ENCODE measurements around the gene POMGNT2. TPM values are rescaled to one million over a fixed set of nuclear protein-coding genes. Genes with fewer than 3 reads are reported as not detected.

The POMGNT2 gene
- total RNA-seq, 1 donor, result 9.3 TPM

GRCh38 chr3:43126536-43126935 lies 20.7 kb upstream of the POMGNT2 start:
- TF ChIP-seq, protein P1, sequence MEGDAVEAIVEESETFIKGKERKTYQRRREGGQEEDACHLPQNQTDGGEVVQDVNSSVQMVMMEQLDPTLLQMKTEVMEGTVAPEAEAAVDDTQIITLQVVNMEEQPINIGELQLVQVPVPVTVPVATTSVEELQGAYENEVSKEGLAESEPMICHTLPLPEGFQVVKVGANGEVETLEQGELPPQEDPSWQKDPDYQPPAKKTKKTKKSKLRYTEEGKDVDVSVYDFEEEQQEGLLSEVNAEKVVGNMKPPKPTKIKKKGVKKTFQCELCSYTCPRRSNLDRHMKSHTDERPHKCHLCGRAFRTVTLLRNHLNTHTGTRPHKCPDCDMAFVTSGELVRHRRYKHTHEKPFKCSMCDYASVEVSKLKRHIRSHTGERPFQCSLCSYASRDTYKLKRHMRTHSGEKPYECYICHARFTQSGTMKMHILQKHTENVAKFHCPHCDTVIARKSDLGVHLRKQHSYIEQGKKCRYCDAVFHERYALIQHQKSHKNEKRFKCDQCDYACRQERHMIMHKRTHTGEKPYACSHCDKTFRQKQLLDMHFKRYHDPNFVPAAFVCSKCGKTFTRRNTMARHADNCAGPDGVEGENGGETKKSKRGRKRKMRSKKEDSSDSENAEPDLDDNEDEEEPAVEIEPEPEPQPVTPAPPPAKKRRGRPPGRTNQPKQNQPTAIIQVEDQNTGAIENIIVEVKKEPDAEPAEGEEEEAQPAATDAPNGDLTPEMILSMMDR (IDR thresholded peaks at IDR 0.05; ENCODE audit: insufficient read depth, low read length), result no peak
- no peak for DNase-seq (ENCODE audit: low read depth)
- H3K4me3 ChIP-seq (ENCODE audit: low read depth, low read length), result no peak overlapping the region

GRCh38 chr3:43123895-43124294 lies 18.0 kb upstream of the POMGNT2 start:
- no peak for DNase-seq (ENCODE audit: low read depth)
- TF ChIP-seq, protein P1 (IDR thresholded peaks at IDR 0.05; ENCODE audit: insufficient read depth, low read length), result no peak
- no peak overlapping the region for H3K4me3 ChIP-seq (ENCODE audit: low read depth, low read length)

DNA sequence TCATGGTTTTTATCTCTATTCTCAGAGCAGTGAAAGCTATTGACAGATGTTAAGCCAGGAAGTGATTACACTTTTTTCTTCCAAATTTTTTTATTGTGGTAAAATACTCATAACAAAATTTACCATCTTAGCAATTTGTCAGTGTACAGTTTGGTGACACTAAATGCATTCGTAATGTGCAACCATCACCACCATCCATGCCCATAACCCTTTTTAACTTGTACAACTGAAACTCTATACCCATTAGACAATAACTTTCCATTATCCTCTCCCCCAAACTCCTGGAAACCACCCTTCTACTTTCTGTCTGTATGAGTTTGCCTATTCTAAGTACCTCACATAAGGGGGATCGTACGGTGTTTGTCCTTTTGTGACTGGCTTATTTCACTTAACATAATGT lies 15.1 kb upstream of the POMGNT2 start:
- H3K4me3 ChIP-seq (ENCODE audit: low read depth, low read length), result no peak overlapping the region
- TF ChIP-seq, protein P1 (IDR thresholded peaks at IDR 0.05; ENCODE audit: insufficient read depth, low read length), result no peak

DNA sequence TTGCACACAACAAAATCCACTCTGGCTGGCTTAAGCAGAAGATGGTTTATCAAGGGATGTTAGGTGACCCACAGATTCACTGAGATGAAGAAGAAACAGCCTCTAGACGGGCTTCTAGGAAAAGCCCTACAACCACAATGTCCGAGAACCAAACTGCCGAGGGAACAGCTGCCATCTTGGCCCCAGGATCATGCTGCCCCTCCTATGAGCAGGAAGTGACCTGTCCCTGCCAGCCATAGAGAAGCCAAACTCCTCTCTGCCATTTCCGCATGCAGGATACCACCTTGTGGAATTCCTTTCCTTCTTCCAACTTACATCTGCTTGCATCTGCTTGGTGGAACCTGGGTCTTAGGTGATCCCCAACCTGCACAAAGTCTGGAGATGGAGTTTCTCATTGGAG lies 11.4 kb upstream of the POMGNT2 start:
- DNase-seq (ENCODE audit: low read depth), result no peak
- no peak overlapping the region for H3K4me3 ChIP-seq (ENCODE audit: low read depth, low read length)
- TF ChIP-seq, protein P1 (IDR thresholded peaks at IDR 0.05; ENCODE audit: insufficient read depth, low read length), result no peak

More for the DNA sequence above, 15.1 kb upstream of the POMGNT2 start:
- no peak for DNase-seq (ENCODE audit: low read depth)

- no peak overlapping the region for H3K4me3 ChIP-seq (ENCODE audit: low read depth, low read length)
- no peak for DNase-seq (ENCODE audit: low read depth)
- TF ChIP-seq, protein P1 (IDR thresholded peaks at IDR 0.05; ENCODE audit: insufficient read depth, low read length), result no peak
These were observed 7.8 kb upstream of the POMGNT2 start for GRCh38 chr3:43113671-43114070.

DNA sequence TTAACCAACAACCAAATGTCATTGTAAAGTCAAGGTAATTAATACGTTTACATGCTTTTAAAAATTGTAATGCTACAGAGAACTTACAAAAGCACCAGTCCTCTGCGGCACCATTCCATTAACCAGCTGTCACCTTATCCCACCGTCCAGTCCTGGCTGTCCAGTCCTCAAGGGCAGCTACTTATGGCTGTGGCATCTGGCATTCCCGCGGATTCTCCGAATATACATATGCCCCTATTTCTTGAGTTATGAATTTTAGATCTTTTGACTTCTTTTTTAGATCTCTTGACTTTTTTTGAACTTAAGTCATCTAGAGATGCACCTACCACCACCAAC lies 382 bp upstream of the POMGNT2 start:
- peak overlapping the region; percentile 75 for H3K4me3 ChIP-seq (ENCODE audit: low read depth, low read length)
- TF ChIP-seq, protein P1 (IDR thresholded peaks at IDR 0.05; ENCODE audit: insufficient read depth, low read length), result no peak
- DNase-seq (ENCODE audit: low read depth), result no peak

Data from fibroblast of the aortic adventitia (primary cell).